ENCODE data around the gene RNF144B. TPM values are rescaled to one million over a fixed set of nuclear protein-coding genes. Genes with fewer than 3 reads are reported as not detected.

RNF144B gene
- total RNA-seq, 1 donor from 2014 or later, result 6.3 TPM

- DNase-seq (ENCODE audit: low read depth), result no peak
- H3K4me3 ChIP-seq (ENCODE audit: low read depth, low read length), result peak overlapping the region; percentile 63
- no peak for TF ChIP-seq CTCF (conservative IDR thresholded peaks at IDR 0.05; ENCODE audit: low read depth, low read length)
These were observed 1.1 kb downstream of the RNF144B start for GRCh38 chr6:18388271-18388670.

- TF ChIP-seq CTCF (conservative IDR thresholded peaks at IDR 0.05; ENCODE audit: low read depth, low read length), result no peak
- H3K4me3 ChIP-seq (ENCODE audit: low read depth, low read length), result peak overlapping the region; percentile 63
- DNase-seq (ENCODE audit: low read depth), result peak; percentile 75
These were observed 1.8 kb downstream of the RNF144B start for GRCh38 chr6:18388942-18389341.

GRCh38 chr6:18389479-18389878, 2.3 kb downstream of the RNF144B start:
- TF ChIP-seq CTCF (conservative IDR thresholded peaks at IDR 0.05; ENCODE audit: low read depth, low read length), result no peak
- H3K4me3 ChIP-seq (ENCODE audit: low read depth, low read length), result peak overlapping the region; percentile 63
- no peak for DNase-seq (ENCODE audit: low read depth)

- TF ChIP-seq CTCF (conservative IDR thresholded peaks at IDR 0.05; ENCODE audit: low read depth, low read length), result no peak
- H3K4me3 ChIP-seq (ENCODE audit: low read depth, low read length), result peak overlapping the region; percentile 63
- no peak for DNase-seq (ENCODE audit: low read depth)
These were observed 3.3 kb downstream of the RNF144B start for GRCh38 chr6:18390476-18390875.

GRCh38 chr6:18391023-18391422, 3.9 kb downstream of the RNF144B start:
- no peak for DNase-seq (ENCODE audit: low read depth)
- TF ChIP-seq CTCF (conservative IDR thresholded peaks at IDR 0.05; ENCODE audit: low read depth, low read length), result no peak
- peak overlapping the region; percentile 17 for H3K4me3 ChIP-seq (ENCODE audit: low read depth, low read length)

GRCh38 chr6:18392346-18392877, 5.3 kb downstream of the RNF144B start:
- no peak for DNase-seq (ENCODE audit: low read depth)
- H3K4me3 ChIP-seq (ENCODE audit: low read depth, low read length), result no peak overlapping the region
- peak; percentile 28 for TF ChIP-seq CTCF (conservative IDR thresholded peaks at IDR 0.05; ENCODE audit: low read depth, low read length)

- TF ChIP-seq CTCF (conservative IDR thresholded peaks at IDR 0.05; ENCODE audit: low read depth, low read length), result no peak
- no peak overlapping the region for H3K4me3 ChIP-seq (ENCODE audit: low read depth, low read length)
- DNase-seq (ENCODE audit: low read depth), result no peak
These were observed 6.5 kb downstream of the RNF144B start for GRCh38 chr6:18393698-18394097.

All from epithelial cell of proximal tubule (primary cell).